ENCODE results near the gene FA2H.

GRCh38 chr16:74770831-74771526 is 3.6 kb downstream of the FA2H start:
- TF ChIP-seq CTCF (IDR thresholded peaks at IDR 0.05) (no peak), POLR2A (IDR thresholded peaks at IDR 0.05) (no peak)
